ENCODE results near the gene KCNJ10. TPM values are rescaled to one million over a fixed set of nuclear protein-coding genes. Genes with fewer than 3 reads are reported as not detected.

The KCNJ10 gene
- total and polyA plus RNA-seq, 4 experiments from 2014 or later = 0.08 TPM; not detected in 3

DNA sequence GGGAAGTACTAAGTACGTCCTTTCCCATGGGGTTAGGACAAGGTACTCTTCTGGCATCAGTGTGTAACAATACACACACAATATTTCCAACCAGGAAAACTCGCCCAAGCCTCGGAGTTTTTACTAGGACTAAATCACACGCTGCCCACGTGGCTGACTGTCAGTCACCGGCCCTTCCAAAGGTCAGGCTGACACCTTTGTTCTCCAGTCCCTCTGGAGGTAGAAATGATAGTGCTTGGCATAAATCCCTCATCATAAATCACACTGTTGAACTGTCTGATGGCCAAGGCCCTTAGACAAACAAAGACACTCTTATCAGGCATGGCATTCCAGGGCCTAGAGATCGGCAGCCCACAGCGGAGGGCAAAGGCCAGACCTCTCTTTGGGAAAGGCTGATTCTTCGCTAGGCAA lies 99.0 kb downstream of the KCNJ10 start:
- POLR2A ChIA-PET (ENCODE audit: partially characterized antibody) = no interaction called here
- peaks cover 15 to 23% of the 10 kb centered on the region in 2 donors for H3K27me3 Mint-ChIP-seq
- Histone ChIP-seq H3K9me3 (ENCODE audit: control insufficient read depth in 1 of 2, low read length in 2 of 2) (no peaks in the 10 kb centered on the region), H3K27ac (ENCODE audit: low read depth, low read length) (no peak overlapping the region), H3K4me3 (ENCODE audit: low read length in 2 of 2) (no peak overlapping the region), H3K27me3 (ENCODE audit: insufficient read depth, low read length) (no peaks in the 10 kb centered on the region), H3K4me1 (ENCODE audit: insufficient read depth, low read length) (no peaks in the 10 kb centered on the region), H3K36me3 (ENCODE audit: insufficient read depth, low read length) (no peaks in the 10 kb centered on the region)
- no peak overlapping the region for H3K27ac Mint-ChIP-seq
- DNase-seq = no peak
- no peaks in the 10 kb centered on the region for H3K36me3 Mint-ChIP-seq
- CTCF ChIA-PET (ENCODE audit: partially characterized antibody) = interaction anchor here (1.0 kb wide), 1 partner anchor 35 kb away, joined by 3 read pairs; no protein-coding TSS in a partner anchor
- no peak overlapping the region for H3K4me3 Mint-ChIP-seq
- H3K9me3 Mint-ChIP-seq = no peaks in the 10 kb centered on the region
- no peaks in the 10 kb centered on the region for H3K4me1 Mint-ChIP-seq
- intact Hi-C loops (cut with micrococcal nuclease) = no loop called here

DNA sequence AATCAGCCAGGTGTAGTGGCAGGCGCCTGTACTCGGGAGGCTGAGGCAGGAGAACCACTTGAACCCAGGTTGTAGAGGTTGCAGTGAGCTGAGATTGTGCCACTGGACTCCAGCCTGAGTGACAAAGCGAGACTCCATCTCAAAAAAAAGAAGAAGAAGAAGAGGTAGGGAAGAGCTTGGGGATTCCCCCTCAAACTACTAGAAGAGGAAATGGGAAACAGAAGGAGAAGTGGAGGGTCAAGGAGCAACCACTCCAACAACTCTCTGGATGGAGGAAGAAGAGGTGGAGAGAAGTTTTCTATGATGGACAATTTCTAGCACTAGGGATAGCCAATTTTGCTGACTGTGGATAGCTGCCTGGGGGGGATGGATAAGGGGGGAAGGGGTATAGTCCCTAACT lies 101.1 kb downstream of the KCNJ10 start:
- H3K27ac Mint-ChIP-seq = no peak overlapping the region
- Histone ChIP-seq H3K27ac (ENCODE audit: low read depth, low read length) (no peak overlapping the region), H3K9me3 (ENCODE audit: control insufficient read depth in 1 of 2, low read length in 2 of 2) (no peaks in the 10 kb centered on the region), H3K4me1 (ENCODE audit: insufficient read depth, low read length) (no peaks in the 10 kb centered on the region), H3K4me3 (ENCODE audit: low read length in 2 of 2) (no peak overlapping the region), H3K27me3 (ENCODE audit: insufficient read depth, low read length) (no peaks in the 10 kb centered on the region), H3K36me3 (ENCODE audit: insufficient read depth, low read length) (no peaks in the 10 kb centered on the region)
- intact Hi-C loops (cut with micrococcal nuclease) = no loop called here
- no peak overlapping the region for H3K4me3 Mint-ChIP-seq
- no peak for DNase-seq
- CTCF ChIA-PET (ENCODE audit: partially characterized antibody) = interaction anchor here (1.1 kb wide), 1 partner anchor 39 kb away, joined by 3 read pairs; no protein-coding TSS in a partner anchor
- H3K36me3 Mint-ChIP-seq = no peaks in the 10 kb centered on the region
- no peaks in the 10 kb centered on the region for H3K9me3 Mint-ChIP-seq
- H3K27me3 Mint-ChIP-seq = peaks cover 15 to 32% of the 10 kb centered on the region in 2 donors
- POLR2A ChIA-PET (ENCODE audit: partially characterized antibody) = no interaction called here
- no peaks in the 10 kb centered on the region for H3K4me1 Mint-ChIP-seq

DNA sequence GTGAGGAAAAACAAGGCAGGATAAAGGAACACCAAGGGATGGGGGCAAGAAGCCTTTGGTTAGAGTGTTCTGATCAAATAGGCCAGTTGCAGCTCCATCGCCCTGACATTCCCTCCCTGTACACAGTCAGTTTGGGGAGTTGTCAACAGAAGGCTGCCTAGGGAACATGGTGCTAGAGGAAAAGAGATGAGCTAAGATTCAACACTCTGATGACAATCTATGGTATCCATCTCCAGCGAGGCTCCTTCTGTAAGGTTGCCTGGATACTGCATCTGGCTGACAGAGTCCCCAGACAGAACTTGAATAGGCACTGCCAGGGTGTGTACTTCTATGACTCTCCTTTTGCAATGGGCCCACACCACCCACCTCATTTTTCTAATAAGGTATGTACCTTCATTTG lies 104.7 kb downstream of the KCNJ10 start:
- no peak for DNase-seq
- Mint-ChIP-seq H3K27me3 (peaks cover 14 to 24% of the 10 kb centered on the region in 2 donors), H3K4me1 (no peaks in the 10 kb centered on the region), H3K4me3 (no peak overlapping the region), H3K9me3 (no peaks in the 10 kb centered on the region), H3K27ac (no peak overlapping the region), H3K36me3 (no peaks in the 10 kb centered on the region)
- Histone ChIP-seq H3K4me1 (ENCODE audit: insufficient read depth, low read length) (no peaks in the 10 kb centered on the region), H3K27ac (ENCODE audit: low read depth, low read length) (no peak overlapping the region), H3K4me3 (ENCODE audit: low read length in 2 of 2) (no peak overlapping the region), H3K36me3 (ENCODE audit: insufficient read depth, low read length) (no peaks in the 10 kb centered on the region), H3K9me3 (ENCODE audit: control insufficient read depth in 1 of 2, low read length in 2 of 2) (no peaks in the 10 kb centered on the region), H3K27me3 (ENCODE audit: insufficient read depth, low read length) (no peaks in the 10 kb centered on the region)
- intact Hi-C loops (cut with micrococcal nuclease) = no loop called here
- ChIA-PET POLR2A (ENCODE audit: partially characterized antibody) (no interaction called here), CTCF (ENCODE audit: partially characterized antibody) (no interaction called here)

DNA sequence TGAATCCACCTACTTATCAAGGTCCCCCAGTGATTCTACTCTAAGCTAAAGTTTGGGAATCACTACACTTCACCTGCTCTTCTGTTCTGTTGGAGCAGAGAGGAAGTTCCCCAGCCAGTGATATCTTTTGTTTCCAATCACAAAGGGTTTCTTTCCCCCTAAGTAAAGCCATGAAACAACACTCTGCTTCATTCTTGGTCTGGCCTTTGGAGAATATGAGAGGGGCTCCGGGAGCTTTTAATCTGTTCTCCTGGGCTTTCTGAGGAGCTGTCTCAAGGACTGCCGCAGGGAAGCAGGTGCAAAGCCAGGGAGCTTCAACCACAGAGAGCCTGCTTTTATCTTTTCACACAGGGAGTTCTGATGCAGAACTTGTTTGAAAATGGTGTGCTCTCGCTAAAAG lies 105.8 kb downstream of the KCNJ10 start:
- no peak for DNase-seq
- CTCF ChIA-PET (ENCODE audit: partially characterized antibody) = interaction anchor here (0.9 to 1.5 kb wide), 2 partner anchors 38 to 44 kb away, joined by 3 read pairs; no protein-coding TSS in a partner anchor
- no peaks in the 10 kb centered on the region for H3K9me3 Mint-ChIP-seq
- intact Hi-C loops (cut with micrococcal nuclease) = no loop called here
- no peaks in the 10 kb centered on the region for H3K4me1 Mint-ChIP-seq
- H3K36me3 Mint-ChIP-seq = no peaks in the 10 kb centered on the region
- Histone ChIP-seq H3K27ac (ENCODE audit: low read depth, low read length) (no peak overlapping the region), H3K4me1 (ENCODE audit: insufficient read depth, low read length) (no peaks in the 10 kb centered on the region), H3K36me3 (ENCODE audit: insufficient read depth, low read length) (no peaks in the 10 kb centered on the region), H3K4me3 (ENCODE audit: low read length in 2 of 2) (no peak overlapping the region), H3K27me3 (ENCODE audit: insufficient read depth, low read length) (no peaks in the 10 kb centered on the region), H3K9me3 (ENCODE audit: control insufficient read depth in 1 of 2, low read length in 2 of 2) (no peaks in the 10 kb centered on the region)
- no peak overlapping the region for H3K4me3 Mint-ChIP-seq
- POLR2A ChIA-PET (ENCODE audit: partially characterized antibody) = no interaction called here
- H3K27ac Mint-ChIP-seq = no peak overlapping the region
- H3K27me3 Mint-ChIP-seq = peaks cover 16 to 29% of the 10 kb centered on the region in 2 donors

DNA sequence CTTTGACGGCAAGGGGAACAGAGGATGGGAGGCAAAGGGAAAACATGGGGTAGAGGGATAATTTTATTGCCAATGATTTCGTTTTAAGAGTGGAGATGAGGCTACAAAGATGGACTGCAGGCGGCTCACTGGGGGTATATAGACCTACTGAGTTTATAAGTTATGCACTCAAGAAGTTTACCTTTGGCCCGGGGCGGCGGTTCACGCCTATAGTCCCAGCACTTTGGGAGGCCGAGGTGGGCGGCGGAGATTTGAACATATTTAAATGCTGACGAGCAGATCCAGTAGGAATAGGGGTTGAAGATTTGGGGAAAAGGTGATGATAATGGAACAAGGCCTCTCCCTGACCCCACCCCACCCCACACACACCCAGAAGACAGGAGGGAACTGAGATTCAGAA lies 107.8 kb downstream of the KCNJ10 start:
- Histone ChIP-seq H3K27ac (ENCODE audit: low read depth, low read length) (no peak overlapping the region), H3K27me3 (ENCODE audit: insufficient read depth, low read length) (no peaks in the 10 kb centered on the region), H3K9me3 (ENCODE audit: control insufficient read depth in 1 of 2, low read length in 2 of 2) (no peaks in the 10 kb centered on the region), H3K4me3 (ENCODE audit: low read length in 2 of 2) (no peak overlapping the region), H3K36me3 (ENCODE audit: insufficient read depth, low read length) (no peaks in the 10 kb centered on the region), H3K4me1 (ENCODE audit: insufficient read depth, low read length) (no peaks in the 10 kb centered on the region)
- CTCF ChIA-PET (ENCODE audit: partially characterized antibody) = no interaction called here
- H3K4me3 Mint-ChIP-seq = no peak overlapping the region
- H3K4me1 Mint-ChIP-seq = no peaks in the 10 kb centered on the region
- no peaks in the 10 kb centered on the region for H3K36me3 Mint-ChIP-seq
- no peak overlapping the region for H3K27ac Mint-ChIP-seq
- POLR2A ChIA-PET (ENCODE audit: partially characterized antibody) = no interaction called here
- intact Hi-C loops (cut with micrococcal nuclease) = no loop called here
- no peaks in the 10 kb centered on the region for H3K9me3 Mint-ChIP-seq
- peaks cover 11 to 20% of the 10 kb centered on the region in 2 donors for H3K27me3 Mint-ChIP-seq
- no peak for DNase-seq

DNA sequence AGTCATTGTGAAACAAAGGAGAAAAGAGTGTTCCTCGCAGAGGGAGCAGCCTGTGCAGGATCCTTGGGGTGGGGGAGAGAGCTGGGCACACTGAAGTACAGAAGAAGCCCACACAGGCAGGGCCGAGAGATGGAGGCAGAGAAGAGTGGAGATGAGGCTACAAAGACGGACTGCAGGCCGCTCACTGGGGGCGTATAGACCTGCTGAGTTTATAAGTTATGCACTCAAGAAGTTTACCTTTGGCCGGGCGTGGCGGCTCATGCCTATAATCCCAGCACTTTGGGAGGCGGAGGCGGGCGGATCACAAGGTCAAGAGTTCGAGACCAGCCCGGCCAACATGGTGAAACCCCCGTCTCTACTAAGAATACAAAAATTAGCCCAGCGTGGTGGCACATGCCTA lies 108.3 kb downstream of the KCNJ10 start:
- no peak for DNase-seq
- Mint-ChIP-seq H3K4me3 (no peak overlapping the region), H3K36me3 (no peaks in the 10 kb centered on the region), H3K27me3 (peaks cover 11 to 20% of the 10 kb centered on the region in 2 donors), H3K27ac (no peak overlapping the region), H3K4me1 (no peaks in the 10 kb centered on the region), H3K9me3 (no peaks in the 10 kb centered on the region)
- intact Hi-C loops (cut with micrococcal nuclease) = no loop called here
- H3K9me3 ChIP-seq (ENCODE audit: control insufficient read depth in 1 of 2, low read length in 2 of 2) = no peaks in the 10 kb centered on the region
- no peaks in the 10 kb centered on the region for H3K36me3 ChIP-seq (ENCODE audit: insufficient read depth, low read length)
- H3K4me1 ChIP-seq (ENCODE audit: insufficient read depth, low read length) = no peaks in the 10 kb centered on the region
- ChIA-PET CTCF (ENCODE audit: partially characterized antibody) (no interaction called here), POLR2A (ENCODE audit: partially characterized antibody) (no interaction called here)
- H3K27me3 ChIP-seq (ENCODE audit: insufficient read depth, low read length) = no peaks in the 10 kb centered on the region
- no peak overlapping the region for H3K27ac ChIP-seq (ENCODE audit: low read depth, low read length)
- no peak overlapping the region for H3K4me3 ChIP-seq (ENCODE audit: low read length in 2 of 2)

DNA sequence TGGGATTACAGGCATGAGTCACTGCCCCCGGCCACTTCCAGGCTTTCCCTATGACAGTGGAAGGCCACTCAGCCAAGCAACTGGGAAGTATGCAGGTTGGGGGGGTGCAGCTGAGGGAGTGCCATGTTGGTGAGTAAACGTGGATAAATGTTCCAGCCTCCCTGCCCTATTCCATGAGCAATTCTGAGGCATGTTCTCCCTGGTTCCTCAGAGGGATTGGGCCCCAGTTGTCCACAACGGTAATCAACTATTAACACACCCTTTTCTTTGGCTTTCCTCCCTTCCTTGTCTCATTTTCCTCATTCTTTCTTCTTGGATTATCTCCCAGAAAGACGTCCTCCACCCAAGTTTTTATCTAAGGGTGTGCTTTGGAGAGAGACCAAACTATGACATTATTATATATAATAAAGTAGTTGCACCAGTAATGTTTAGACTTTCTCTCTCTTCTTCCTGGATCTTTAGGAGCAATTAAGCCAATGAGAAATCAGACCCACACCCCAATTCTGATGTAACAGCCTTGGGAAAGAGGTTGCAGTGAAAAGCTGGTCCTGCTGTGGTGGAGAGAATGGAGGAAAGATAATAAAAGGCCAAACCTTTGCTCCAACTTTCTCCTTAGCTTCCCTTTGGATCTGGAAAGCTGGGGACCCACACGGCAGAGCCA lies 109.1 kb downstream of the KCNJ10 start:
- H3K4me1 Mint-ChIP-seq = no peaks in the 10 kb centered on the region
- Histone ChIP-seq H3K27me3 (ENCODE audit: insufficient read depth, low read length) (no peaks in the 10 kb centered on the region), H3K27ac (ENCODE audit: low read depth, low read length) (no peak overlapping the region), H3K4me3 (ENCODE audit: low read length in 2 of 2) (no peak overlapping the region), H3K4me1 (ENCODE audit: insufficient read depth, low read length) (no peaks in the 10 kb centered on the region), H3K9me3 (ENCODE audit: control insufficient read depth in 1 of 2, low read length in 2 of 2) (no peaks in the 10 kb centered on the region), H3K36me3 (ENCODE audit: insufficient read depth, low read length) (no peaks in the 10 kb centered on the region)
- H3K4me3 Mint-ChIP-seq = no peak overlapping the region
- H3K27me3 Mint-ChIP-seq = peaks cover 9 to 23% of the 10 kb centered on the region in 2 donors
- CTCF ChIA-PET (ENCODE audit: partially characterized antibody) = no interaction called here
- no peaks in the 10 kb centered on the region for H3K9me3 Mint-ChIP-seq
- no peak for DNase-seq
- H3K36me3 Mint-ChIP-seq = no peaks in the 10 kb centered on the region
- POLR2A ChIA-PET (ENCODE audit: partially characterized antibody) = no interaction called here
- H3K27ac Mint-ChIP-seq = no peak overlapping the region
- intact Hi-C loops (cut with micrococcal nuclease) = no loop called here

DNA sequence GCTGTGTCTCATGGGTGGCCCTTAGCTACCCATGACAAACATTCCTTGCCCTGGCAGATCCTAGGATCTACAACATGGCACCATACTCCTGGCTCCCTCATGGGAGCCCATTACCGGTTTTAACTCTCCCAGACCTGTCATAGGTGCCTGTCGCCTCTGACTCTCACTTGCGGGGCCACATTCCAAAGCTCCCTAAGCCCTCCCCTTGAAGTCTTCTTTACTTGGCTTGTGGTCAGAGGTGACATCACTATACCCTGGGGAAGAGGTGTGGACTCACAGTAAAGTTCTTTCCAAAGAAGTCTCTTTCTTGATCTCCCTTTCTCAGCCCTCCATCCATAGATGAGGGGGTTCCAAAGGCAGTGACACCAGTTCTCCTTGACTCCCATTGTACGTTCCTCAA lies 110.5 kb downstream of the KCNJ10 start:
- Histone ChIP-seq H3K36me3 (ENCODE audit: insufficient read depth, low read length) (no peaks in the 10 kb centered on the region), H3K9me3 (ENCODE audit: control insufficient read depth in 1 of 2, low read length in 2 of 2) (no peaks in the 10 kb centered on the region), H3K27ac (ENCODE audit: low read depth, low read length) (no peak overlapping the region), H3K27me3 (ENCODE audit: insufficient read depth, low read length) (no peaks in the 10 kb centered on the region), H3K4me3 (ENCODE audit: low read length in 2 of 2) (no peak overlapping the region), H3K4me1 (ENCODE audit: insufficient read depth, low read length) (no peaks in the 10 kb centered on the region)
- Mint-ChIP-seq H3K9me3 (no peaks in the 10 kb centered on the region), H3K36me3 (no peaks in the 10 kb centered on the region), H3K4me3 (no peak overlapping the region), H3K27ac (no peak overlapping the region), H3K27me3 (peaks cover 16 to 19% of the 10 kb centered on the region in 2 donors), H3K4me1 (no peaks in the 10 kb centered on the region)
- ChIA-PET POLR2A (ENCODE audit: partially characterized antibody) (no interaction called here), CTCF (ENCODE audit: partially characterized antibody) (no interaction called here)
- intact Hi-C loops (cut with micrococcal nuclease) = no loop called here
- no peak for DNase-seq

Data from CD4-positive, alpha-beta memory T cell (primary cell).